Nucleus accumbens (tissue), 56 donors: Measurements from ENCODE around the gene VPS29.
A peak's percentile ranks its signal among the peaks of the same experiment; 100 is the strongest.

ENCODE experiments used
- DNase-seq, 56 donors: peaks; one replicate each; lab custom pipeline; 2025; lab: John Stamatoyannopoulos, UW

VPS29 gene

DNA sequence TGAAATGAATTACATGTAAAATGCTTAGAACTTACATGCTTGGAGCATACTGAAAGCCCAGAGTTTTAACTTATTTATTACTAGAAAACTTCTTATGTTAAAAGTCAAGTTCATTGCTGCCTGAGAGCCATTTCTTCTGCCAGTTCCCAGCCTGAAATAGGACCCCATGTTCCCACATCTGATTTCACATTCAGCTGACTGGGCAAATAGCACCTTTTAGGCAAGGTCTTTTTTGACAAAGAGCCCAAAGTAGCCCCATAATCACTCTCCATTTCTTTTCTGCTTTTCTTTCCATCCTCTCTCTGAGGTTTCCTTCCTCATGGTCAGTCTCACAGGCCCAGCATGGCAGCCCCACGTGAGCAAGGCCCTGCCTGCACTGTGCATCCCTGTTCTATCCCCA lies 50.6 kb downstream of the VPS29 start:
- no peak for DNase-seq

DNA sequence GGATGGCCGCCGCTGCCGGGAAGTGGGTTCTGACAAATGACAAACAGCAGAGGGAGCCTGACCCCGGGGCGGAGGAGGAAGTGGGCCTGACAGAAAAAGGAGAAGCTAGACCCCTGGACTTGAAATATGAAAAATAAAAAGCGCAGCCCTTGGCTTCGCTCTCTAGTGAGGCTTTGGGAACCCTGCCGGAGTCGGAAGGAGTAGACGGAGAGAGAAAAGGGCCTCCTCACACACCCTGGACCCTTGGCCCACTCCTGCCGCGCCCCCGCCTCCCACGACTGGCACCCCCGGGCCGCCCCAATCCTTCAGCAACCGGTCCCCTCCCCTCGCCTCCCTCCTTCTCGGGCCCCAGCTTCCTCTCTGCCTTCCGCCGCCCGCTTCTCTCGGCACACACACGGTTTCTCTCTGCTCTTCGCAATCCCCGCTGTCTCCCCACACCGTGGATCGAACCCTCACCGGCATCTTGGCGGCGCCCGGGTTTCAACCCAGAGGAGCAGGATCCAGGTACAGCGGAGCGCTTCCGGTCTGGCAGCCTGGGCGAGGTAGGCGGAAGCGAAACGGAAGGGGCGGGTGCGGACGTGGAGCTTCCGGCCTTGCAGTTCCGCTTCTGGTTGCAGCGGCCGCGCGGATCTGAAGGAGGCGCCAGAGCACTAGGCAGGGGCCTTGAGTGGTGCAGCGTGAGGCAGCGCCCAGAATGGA lies 52.0 kb downstream of the VPS29 start, which contains the start of gene ARPC3:
Gene ARPC3 (minus strand): TSS at position 539 of the 699 bp plus-strand sequence. CDS start 77 bp downstream, at position 462.
- DNase-seq: peak; percentile 21 to 96 (median 89)

DNA sequence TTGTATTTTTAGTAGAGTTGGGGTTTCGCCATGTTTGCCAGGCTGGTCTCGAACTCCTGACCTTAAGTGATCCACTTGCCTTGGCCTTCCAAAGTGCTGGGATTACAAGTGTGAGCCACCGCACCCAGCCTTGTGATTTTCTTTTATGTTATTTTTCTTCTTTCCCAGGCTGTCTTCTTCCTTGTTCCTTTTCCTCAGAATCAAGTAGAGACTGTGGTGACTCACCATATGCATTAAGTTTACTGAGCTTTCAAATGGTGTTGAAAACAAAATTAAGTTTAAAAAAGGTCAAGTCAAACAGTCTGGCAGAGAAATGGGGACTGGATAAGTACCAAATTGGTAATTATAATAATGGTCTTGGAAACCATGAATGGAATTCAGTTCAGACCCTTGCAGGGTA lies 57.5 kb downstream of the VPS29 start:
- no peak for DNase-seq
